ENCODE results near the gene CFAP46. TPM values are rescaled to one million over a fixed set of nuclear protein-coding genes. Genes with fewer than 3 reads are reported as not detected.

CFAP46 gene
- total RNA-seq, 3 donors from 2014 or later: 0.22 to 0.53 (median 0.42) TPM

DNA sequence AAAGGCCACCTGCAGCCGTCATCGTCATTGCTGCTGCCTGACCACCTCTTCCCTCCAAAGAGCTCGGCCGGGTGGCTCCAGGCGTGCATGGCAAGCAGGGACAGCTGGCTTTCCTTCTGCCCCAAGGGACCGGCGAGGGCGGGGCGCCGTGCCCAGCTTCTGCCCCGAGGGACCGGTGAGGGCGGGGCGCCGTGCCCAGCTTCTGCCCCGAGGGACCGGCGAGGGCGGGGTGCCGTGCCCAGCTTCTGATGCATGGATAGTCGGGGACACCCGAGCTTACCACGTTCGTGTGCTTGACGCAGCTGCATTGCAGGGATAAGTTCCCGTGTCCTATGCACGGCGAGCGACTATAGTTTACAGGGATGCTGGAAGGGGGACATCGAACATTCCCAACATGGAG is 27.0 kb downstream of the CFAP46 start:
- H3K9me3 Mint-ChIP-seq: no peaks in the 10 kb centered on the region
- H3K4me3 Mint-ChIP-seq: no peak overlapping the region
- H3K36me3 Mint-ChIP-seq (ENCODE audit: insufficient read depth): no peaks in the 10 kb centered on the region
- DNase-seq (no peak), ATAC-seq (no peak)
- H3K27me3 Mint-ChIP-seq (ENCODE audit: low read depth): no peaks in the 10 kb centered on the region
- H3K4me1 Mint-ChIP-seq (ENCODE audit: low read depth): no peaks in the 10 kb centered on the region

DNA sequence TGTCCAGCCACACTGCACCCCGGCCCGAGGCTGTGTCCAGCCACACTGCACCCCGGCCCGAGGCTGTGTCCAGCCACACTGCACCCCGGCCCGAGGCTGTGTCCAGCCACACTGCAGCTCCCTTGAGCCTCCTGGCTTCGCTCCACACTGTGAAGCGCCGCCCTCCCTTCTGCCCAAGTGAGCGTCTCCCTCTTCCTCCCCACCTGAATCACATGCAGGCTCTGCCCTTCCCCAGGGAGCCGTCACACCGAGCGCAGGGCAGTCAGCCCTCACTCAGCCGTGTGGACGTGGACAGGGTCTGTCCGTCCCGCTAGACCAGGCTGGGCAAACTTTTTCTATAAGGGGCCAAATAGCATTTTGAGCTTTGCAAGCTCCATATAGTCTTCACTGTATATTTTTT is 27.6 kb downstream of the CFAP46 start:
- Mint-ChIP-seq H3K27me3 (ENCODE audit: low read depth) (no peaks in the 10 kb centered on the region), H3K36me3 (ENCODE audit: insufficient read depth) (no peaks in the 10 kb centered on the region), H3K4me1 (ENCODE audit: low read depth) (no peaks in the 10 kb centered on the region), H3K9me3 (no peaks in the 10 kb centered on the region), H3K4me3 (no peak overlapping the region)
- DNase-seq (no peak), ATAC-seq (no peak)

DNA sequence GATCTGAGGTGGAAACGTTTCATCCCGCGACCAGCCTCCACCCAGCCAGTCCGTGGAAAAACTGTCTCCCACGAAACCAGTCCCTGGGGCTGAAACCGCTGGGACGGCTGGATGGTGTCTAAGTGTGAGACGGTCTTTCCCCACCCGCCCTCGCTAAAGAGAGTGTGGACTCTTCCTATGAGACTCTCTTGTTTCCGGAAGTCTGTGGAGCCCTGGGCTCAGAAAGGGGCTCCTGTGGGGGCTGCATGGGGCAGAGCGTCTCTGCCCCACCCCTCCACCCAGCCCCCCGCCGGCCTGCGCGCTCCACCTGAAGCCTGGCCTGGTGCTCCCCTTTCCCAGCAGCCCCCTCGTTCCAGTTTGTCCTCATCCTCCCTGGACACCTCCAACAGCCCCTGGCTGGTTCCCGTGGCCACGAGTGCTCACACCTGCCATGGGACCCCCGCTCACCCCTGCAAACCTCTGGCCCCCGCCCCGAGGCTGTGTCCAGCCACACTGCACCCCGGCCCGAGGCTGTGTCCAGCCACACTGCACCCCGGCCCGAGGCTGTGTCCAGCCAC is 28.7 kb downstream of the CFAP46 start:
- DNase-seq: no peak
- Mint-ChIP-seq H3K4me1 (ENCODE audit: low read depth) (no peaks in the 10 kb centered on the region), H3K9me3 (no peaks in the 10 kb centered on the region), H3K36me3 (ENCODE audit: insufficient read depth) (no peaks in the 10 kb centered on the region), H3K4me3 (no peak overlapping the region), H3K27me3 (ENCODE audit: low read depth) (peaks cover 2% of the 10 kb centered on the region)
- no peak for ATAC-seq

DNA sequence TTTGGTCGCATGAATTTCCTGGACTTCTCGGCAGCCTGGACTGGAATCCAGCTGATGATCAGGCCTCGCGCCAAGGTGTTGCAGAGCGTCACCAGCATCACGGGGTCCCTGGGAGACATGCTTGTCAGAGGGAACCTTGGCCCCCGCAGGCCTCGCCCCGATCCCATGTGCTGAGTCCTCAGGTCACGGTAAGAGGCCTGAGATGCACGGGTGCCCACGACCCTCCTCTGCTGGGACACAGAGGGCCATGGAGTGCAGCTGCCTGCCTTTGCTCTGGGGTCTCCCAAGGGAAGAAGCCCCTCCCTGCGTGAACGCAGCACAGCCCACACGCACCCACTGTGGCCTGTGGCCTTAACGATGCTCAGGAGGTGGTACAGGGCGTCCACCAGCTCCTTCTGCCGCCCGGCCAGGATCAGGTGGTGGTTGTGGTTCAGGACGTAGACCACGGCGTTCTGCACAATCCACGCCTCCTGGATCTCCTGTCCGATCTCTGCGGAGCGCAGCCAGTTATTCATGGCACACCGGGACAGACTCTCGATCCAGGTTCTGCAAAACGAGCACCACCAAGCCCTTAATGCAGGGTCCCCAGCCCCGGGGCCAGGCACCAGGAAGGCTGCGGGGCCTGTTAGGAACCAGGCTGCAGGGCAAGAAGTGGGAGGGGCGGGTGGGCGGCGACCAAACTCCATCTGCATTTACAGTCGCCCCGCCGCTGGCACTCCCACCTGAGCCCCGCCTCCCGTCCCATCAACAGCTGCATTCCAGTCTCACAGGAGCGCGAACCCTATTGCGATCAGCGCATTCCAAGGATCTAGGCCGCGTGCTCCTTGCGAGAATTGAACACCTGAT is 29.4 kb downstream of the CFAP46 start:
- Mint-ChIP-seq H3K9me3 (no peaks in the 10 kb centered on the region), H3K4me3 (no peak overlapping the region), H3K36me3 (ENCODE audit: insufficient read depth) (no peaks in the 10 kb centered on the region), H3K27me3 (ENCODE audit: low read depth) (peaks cover 2% of the 10 kb centered on the region), H3K4me1 (ENCODE audit: low read depth) (no peaks in the 10 kb centered on the region)
- no peak for ATAC-seq
- DNase-seq: no peak

DNA sequence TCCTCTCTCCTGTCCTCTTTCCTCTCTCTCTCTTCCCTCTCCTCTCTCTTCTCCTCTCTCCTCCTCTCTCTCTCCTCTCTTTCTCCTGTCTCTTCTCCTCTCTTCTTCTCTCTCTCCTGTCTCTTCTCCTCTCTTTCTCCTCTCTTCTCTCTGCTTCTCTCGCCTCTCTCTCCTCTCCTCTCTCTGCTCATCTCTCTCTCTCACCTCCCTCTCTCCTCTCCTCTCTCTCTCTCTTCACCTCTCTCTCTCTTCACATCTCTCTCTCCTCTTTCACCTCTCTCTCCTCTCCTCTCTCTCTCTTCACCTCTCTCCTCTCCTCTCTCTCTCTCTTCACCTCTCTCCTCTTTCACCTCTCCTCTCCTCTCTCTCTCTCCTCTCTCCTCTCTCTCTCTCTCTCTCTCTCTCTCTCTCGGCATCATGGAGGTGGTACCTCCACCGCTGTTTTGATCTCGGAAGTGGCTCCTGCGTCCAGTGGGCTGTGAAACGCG is 30.1 kb downstream of the CFAP46 start:
- DNase-seq: no peak
- H3K4me3 Mint-ChIP-seq: no peak overlapping the region
- ATAC-seq: no peak
- no peaks in the 10 kb centered on the region for H3K9me3 Mint-ChIP-seq
- no peaks in the 10 kb centered on the region for H3K36me3 Mint-ChIP-seq (ENCODE audit: insufficient read depth)
- H3K4me1 Mint-ChIP-seq (ENCODE audit: low read depth): no peaks in the 10 kb centered on the region
- peaks cover 2% of the 10 kb centered on the region for H3K27me3 Mint-ChIP-seq (ENCODE audit: low read depth)

DNA sequence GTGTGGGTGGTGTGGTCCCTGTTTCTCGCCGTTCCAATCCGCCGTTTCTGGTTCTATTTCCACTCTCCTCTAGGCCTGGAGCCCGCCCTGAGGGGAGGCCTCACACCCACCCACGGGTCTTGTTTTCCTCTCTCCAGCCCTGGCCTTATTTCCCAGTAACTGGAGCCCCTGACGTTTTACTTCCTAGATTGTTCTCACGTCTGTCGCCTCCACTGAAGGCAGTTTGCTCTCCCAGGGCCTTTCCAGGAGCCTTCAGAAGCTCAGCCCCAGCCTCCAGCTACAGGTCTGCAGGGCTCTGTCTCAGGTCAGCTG is 30.6 kb downstream of the CFAP46 start:
- Mint-ChIP-seq H3K4me3 (no peak overlapping the region), H3K27me3 (ENCODE audit: low read depth) (peaks cover 2% of the 10 kb centered on the region), H3K9me3 (no peaks in the 10 kb centered on the region), H3K4me1 (ENCODE audit: low read depth) (no peaks in the 10 kb centered on the region), H3K36me3 (ENCODE audit: insufficient read depth) (no peaks in the 10 kb centered on the region)
- no peak for ATAC-seq
- no peak for DNase-seq

DNA sequence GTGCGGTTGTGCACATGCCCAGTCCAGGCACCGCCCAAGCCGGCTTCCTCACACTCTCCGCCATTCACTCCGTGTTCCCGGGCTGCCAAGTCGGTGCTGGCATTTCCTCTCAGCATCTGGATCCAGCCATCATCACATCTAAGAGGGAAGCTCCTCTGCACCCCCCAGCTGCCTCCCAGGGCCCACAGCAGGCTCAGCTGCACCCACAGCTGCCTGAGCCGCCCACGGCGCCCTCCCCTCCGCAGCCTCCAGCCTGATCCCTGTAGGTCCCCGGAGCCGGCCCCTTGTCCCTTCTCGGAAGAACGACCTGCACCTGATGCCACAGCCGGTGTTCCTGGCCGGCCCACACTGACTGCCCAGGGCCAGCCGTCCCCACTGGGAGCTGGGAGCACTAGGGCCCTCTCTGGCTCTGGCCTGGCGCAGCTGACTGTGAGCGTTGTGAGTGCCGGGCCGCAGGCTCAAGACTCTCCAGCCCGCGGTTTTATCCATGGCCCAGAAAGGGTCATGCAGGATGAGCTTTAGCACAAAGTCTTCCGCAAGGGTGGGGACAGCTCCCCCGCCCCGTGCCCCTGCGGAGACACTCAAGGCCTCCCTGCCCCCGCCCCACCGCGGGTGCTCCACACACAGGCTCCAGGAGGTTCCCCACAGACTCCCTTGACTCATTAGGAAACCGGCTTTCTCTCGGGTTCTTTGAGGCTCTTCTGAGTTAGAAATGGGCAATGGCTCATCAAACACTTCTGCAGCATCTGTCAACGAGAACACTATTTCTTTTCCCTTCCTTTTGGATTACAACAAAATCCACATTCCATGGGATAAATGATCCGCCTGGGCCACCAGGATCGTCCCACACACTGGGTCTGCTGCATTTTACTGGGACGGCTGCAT is 31.2 kb downstream of the CFAP46 start:
- Mint-ChIP-seq H3K9me3 (no peaks in the 10 kb centered on the region), H3K36me3 (ENCODE audit: insufficient read depth) (no peaks in the 10 kb centered on the region), H3K4me3 (no peak overlapping the region), H3K4me1 (ENCODE audit: low read depth) (no peaks in the 10 kb centered on the region), H3K27me3 (ENCODE audit: low read depth) (peaks cover 2% of the 10 kb centered on the region)
- DNase-seq (no peak), ATAC-seq (no peak)

DNA sequence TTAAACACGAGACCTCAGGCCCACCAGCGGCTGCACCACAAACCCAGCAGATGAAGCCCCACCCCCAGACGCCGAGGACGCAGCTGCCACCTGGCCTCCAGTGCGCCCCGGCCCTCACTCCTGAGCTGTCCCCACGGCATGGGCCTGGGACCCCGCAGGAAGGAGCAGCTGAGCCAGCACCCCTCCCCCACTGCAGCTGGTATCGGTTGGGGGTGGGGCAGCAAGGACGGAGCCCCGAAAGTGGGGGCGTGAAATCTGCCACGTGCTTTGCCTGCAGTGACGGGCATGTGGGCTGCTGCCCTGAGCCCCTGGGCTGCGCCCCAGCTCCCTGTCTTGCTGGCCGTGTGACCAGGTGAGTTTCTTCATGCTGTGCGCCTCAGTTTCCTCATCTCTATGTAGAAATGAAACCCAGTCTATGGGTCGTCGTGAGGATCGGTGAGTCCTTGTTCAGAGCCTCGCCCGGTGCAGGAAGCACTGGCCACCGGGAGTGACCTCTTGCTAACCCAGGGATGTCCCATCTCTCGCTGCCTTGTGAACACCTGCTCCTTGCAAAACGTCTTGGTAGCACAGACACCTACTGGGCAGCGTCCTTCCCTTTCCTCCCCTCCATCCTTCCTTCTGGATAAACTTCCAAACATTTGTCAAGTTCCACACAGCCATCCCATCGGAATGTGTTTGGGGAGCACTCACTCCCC is 32.0 kb downstream of the CFAP46 start:
- peaks cover 2% of the 10 kb centered on the region for H3K27me3 Mint-ChIP-seq (ENCODE audit: low read depth)
- H3K36me3 Mint-ChIP-seq (ENCODE audit: insufficient read depth): no peaks in the 10 kb centered on the region
- DNase-seq (no peak), ATAC-seq (no peak)
- H3K4me1 Mint-ChIP-seq (ENCODE audit: low read depth): no peaks in the 10 kb centered on the region
- no peak overlapping the region for H3K4me3 Mint-ChIP-seq
- no peaks in the 10 kb centered on the region for H3K9me3 Mint-ChIP-seq

GRCh38 chr10:132909491-132910071 is 32.8 kb downstream of the CFAP46 start:
- Mint-ChIP-seq H3K9me3 (no peaks in the 10 kb centered on the region), H3K36me3 (ENCODE audit: insufficient read depth) (no peaks in the 10 kb centered on the region), H3K27me3 (ENCODE audit: low read depth) (peaks cover 4% of the 10 kb centered on the region), H3K4me1 (ENCODE audit: low read depth) (peaks cover 7% of the 10 kb centered on the region), H3K4me3 (no peak overlapping the region)
- ATAC-seq: no peak
- DNase-seq: no peak

- ATAC-seq (no peak), DNase-seq (no peak)
- peaks cover 9% of the 10 kb centered on the region for H3K4me1 Mint-ChIP-seq (ENCODE audit: low read depth)
- no peak overlapping the region for H3K4me3 Mint-ChIP-seq
- H3K27me3 Mint-ChIP-seq (ENCODE audit: low read depth): peaks cover 4% of the 10 kb centered on the region
- H3K36me3 Mint-ChIP-seq (ENCODE audit: insufficient read depth): no peaks in the 10 kb centered on the region
- no peaks in the 10 kb centered on the region for H3K9me3 Mint-ChIP-seq
Measured at GRCh38 chr10:132908621-132909295, 33.6 kb downstream of the CFAP46 start.

DNA sequence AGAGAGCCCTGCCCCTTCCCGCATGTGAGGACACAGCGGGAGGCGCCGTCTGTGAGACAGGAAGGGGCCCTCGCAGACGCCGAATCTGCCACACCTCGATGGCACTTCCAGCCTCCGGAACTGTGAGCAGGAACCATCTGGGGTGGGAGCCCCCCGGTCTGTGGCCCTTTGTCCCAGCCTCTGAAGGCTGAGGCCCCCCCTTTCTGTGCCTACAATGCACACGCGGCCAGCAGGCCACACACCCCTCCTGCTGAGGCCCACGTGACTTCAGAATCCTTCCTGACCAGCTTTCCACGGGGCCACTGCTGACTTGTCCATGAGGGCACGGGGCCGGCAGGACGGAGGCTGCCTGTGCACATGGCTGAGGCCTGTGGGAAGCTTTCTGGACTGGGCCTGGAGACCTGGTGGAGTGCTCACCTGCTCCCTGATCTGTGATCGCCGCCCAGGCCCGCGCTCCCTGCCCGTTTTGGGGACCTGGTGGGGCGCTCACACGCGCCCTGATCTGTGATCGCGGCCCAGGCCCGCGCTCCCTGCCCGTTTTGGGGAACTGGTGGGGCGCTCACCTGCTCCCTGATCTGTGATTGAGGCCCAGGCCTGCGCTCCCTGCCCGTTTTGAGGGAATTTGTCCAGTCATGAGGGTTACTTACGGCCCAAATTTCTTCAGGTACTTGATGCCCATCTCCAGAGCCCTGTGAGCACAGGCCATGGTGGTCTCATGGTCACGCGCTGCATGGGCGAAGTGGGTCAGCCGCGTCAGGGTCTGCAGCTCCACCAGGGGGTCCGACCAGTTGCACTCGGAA is 34.3 kb downstream of the CFAP46 start:
- no peaks in the 10 kb centered on the region for H3K9me3 Mint-ChIP-seq
- no peaks in the 10 kb centered on the region for H3K36me3 Mint-ChIP-seq (ENCODE audit: insufficient read depth)
- no peak overlapping the region for H3K4me3 Mint-ChIP-seq
- ATAC-seq (no peak), DNase-seq (no peak)
- H3K27me3 Mint-ChIP-seq (ENCODE audit: low read depth): peaks cover 4% of the 10 kb centered on the region
- peaks cover 9% of the 10 kb centered on the region for H3K4me1 Mint-ChIP-seq (ENCODE audit: low read depth)

- Mint-ChIP-seq H3K27me3 (ENCODE audit: low read depth) (peaks cover 4% of the 10 kb centered on the region), H3K4me3 (no peak overlapping the region), H3K4me1 (ENCODE audit: low read depth) (peaks cover 9% of the 10 kb centered on the region), H3K9me3 (no peaks in the 10 kb centered on the region), H3K36me3 (ENCODE audit: insufficient read depth) (no peaks in the 10 kb centered on the region)
- ATAC-seq (no peak), DNase-seq (no peak)
Measured at GRCh38 chr10:132906836-132907235, 35.5 kb downstream of the CFAP46 start.

GRCh38 chr10:132906106-132906505 is 36.3 kb downstream of the CFAP46 start:
- H3K9me3 Mint-ChIP-seq: no peaks in the 10 kb centered on the region
- ATAC-seq (no peak), DNase-seq (no peak)
- peaks cover 4% of the 10 kb centered on the region for H3K27me3 Mint-ChIP-seq (ENCODE audit: low read depth)
- peaks cover 9% of the 10 kb centered on the region for H3K4me1 Mint-ChIP-seq (ENCODE audit: low read depth)
- H3K4me3 Mint-ChIP-seq: no peak overlapping the region
- H3K36me3 Mint-ChIP-seq (ENCODE audit: insufficient read depth): no peaks in the 10 kb centered on the region
